Parathyroid adenoma (tissue), 2 donors: Measurements from ENCODE around the gene SNAPC1.

Source experiments
- H2AFZ ChIP-seq: fragments of 300-600 bp; sonication (generic); one replicate; pipeline ENCODE4 v1.7.0; 2017; ENCODE audit warnings: antibody characterized with exemption, mild to moderate bottlenecking
- H3K27ac ChIP-seq: fragments of 300-600 bp; sonication (generic); one replicate; pipeline ENCODE4 v1.7.0; 2017
- H3K27me3 ChIP-seq: fragments of 300-600 bp; sonication (generic); one replicate; pipeline ENCODE4 v1.7.0; 2017; ENCODE audit warnings: low read length; ENCODE audit not compliant: control insufficient read depth, insufficient read depth
- H3K36me3 ChIP-seq: fragments of 300-600 bp; sonication (generic); one replicate; pipeline ENCODE4 v1.7.0; 2017; ENCODE audit warnings: low read length; ENCODE audit not compliant: control insufficient read depth, insufficient read depth
- H3K4me1 ChIP-seq: fragments of 300-600 bp; sonication (generic); one replicate; pipeline ENCODE4 v1.7.0; 2017; ENCODE audit warnings: control low read depth
- H3K4me2 ChIP-seq: fragments of 300-600 bp; sonication (generic); one replicate; pipeline ENCODE4 v1.7.0; 2017; ENCODE audit warnings: low read length
- H3K4me3 ChIP-seq: fragments of 300-600 bp; sonication (generic); one replicate; pipeline ENCODE4 v1.7.0; 2017; ENCODE audit warnings: low read depth, low read length
- H3K79me2 ChIP-seq: fragments of 300-600 bp; sonication (generic); one replicate; pipeline ENCODE4 v1.7.0; 2017; ENCODE audit warnings: control low read depth
- H3K9ac ChIP-seq: fragments of 300-600 bp; sonication (generic); one replicate; pipeline ENCODE4 v1.7.0; 2017; ENCODE audit warnings: mild to moderate bottlenecking
- H3K9me3 ChIP-seq: fragments of 300-600 bp; sonication (generic); one replicate; pipeline ENCODE4 v1.7.0; 2017; ENCODE audit warnings: low read length; ENCODE audit not compliant: control insufficient read depth
- CTCF ChIP-seq: fragments of 300-600 bp; sonication (generic); IDR thresholded peaks from one replicate; pipeline ENCODE4 v1.7.0; 2017; ENCODE audit warnings: antibody characterized with exemption, mild to moderate bottlenecking
- donor health status: primary hyperparathyroidism.

Gene SNAPC1

DNA sequence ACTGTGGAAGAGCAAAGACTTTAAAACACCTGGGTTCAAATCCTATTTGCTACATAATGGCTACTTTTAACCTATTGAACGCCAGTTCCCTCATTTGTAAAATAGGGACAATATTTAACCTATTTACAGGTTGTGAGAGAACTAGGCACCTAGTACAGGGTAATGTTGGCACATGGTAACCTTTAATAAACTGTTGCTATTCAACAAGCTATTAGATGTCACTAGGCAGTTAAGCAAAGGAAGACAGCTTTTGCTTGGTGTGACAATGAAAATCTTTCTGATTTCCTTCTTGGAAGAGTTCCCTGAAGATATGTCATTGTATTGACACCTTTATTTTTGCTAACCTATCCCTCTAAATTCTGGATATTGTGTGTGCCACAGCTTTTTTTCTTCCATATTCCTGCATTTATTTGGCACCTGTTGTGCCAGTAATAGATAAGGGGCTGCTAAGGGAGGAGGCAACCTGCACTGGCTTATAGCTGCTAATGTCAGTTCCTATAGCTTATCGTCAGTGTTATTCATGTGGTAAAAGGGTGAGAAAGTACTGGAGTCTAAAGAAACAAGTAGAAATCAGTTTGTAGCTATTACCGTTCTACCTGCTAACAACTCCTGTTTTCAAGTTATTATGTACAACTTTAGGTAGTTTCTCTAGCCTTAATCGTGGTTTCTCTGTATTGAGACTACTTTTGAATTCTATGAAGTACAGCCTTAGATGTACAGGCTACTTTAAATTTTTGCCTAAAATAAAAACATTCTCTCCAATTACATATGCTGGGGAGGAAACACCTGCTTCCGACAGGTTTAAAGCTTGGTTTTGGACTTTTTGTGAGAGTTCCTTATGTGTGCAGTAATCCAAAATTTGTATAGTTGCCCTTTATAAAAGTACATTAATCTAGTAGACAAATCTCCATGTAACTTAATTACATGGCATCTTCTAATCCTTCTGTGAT is 42.6 kb upstream of the SNAPC1 start:
- no peaks in the 10 kb centered on the region for H3K9me3 ChIP-seq
- H3K27ac ChIP-seq = no peak overlapping the region
- no peak overlapping the region for H3K9ac ChIP-seq
- H3K4me2 ChIP-seq = no peak overlapping the region
- no peak overlapping the region for H2AFZ ChIP-seq
- no peak overlapping the region for H3K4me3 ChIP-seq
- H3K79me2 ChIP-seq = peaks cover 16% of the 10 kb centered on the region
- peaks cover 10% of the 10 kb centered on the region for H3K4me1 ChIP-seq
- no peak for TF ChIP-seq CTCF
- H3K36me3 ChIP-seq = no peaks in the 10 kb centered on the region
- no peaks in the 10 kb centered on the region for H3K27me3 ChIP-seq

GRCh38 chr14:61720294-61720661 is 41.9 kb upstream of the SNAPC1 start:
- Histone ChIP-seq H3K4me3 (no peak overlapping the region), H3K9ac (no peak overlapping the region), H3K79me2 (peaks cover 9% of the 10 kb centered on the region), H3K4me2 (no peak overlapping the region), H2AFZ (no peak overlapping the region), H3K4me1 (peaks cover 10% of the 10 kb centered on the region), H3K9me3 (no peaks in the 10 kb centered on the region), H3K36me3 (no peaks in the 10 kb centered on the region), H3K27ac (no peak overlapping the region), H3K27me3 (no peaks in the 10 kb centered on the region)
- no peak for TF ChIP-seq CTCF

DNA sequence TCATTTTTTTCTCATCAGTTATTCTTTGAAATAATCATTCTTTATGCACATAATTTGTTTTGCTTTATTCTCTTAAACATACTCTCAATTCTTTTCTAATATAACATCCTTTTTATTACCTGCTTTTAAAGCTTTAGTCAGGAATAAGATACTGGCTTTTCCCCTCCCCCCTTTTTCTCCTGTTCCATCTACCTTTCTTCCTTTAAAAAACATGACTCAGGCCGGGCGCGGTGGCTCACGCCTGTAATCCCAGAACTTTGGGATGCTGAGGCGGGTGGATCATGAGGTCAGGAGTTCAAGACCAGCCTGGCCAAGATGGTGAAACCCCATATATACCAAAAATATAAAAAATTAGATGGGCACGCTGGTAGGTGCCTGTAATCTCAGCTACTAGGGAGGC is 41.5 kb upstream of the SNAPC1 start:
- Histone ChIP-seq H3K36me3 (no peaks in the 10 kb centered on the region), H3K4me2 (no peak overlapping the region), H3K4me1 (peaks cover 10% of the 10 kb centered on the region), H3K27ac (no peak overlapping the region), H3K79me2 (peaks cover 7% of the 10 kb centered on the region), H3K4me3 (no peak overlapping the region), H3K9ac (no peak overlapping the region), H3K9me3 (no peaks in the 10 kb centered on the region), H2AFZ (no peak overlapping the region), H3K27me3 (no peaks in the 10 kb centered on the region)
- TF ChIP-seq CTCF = no peak

DNA sequence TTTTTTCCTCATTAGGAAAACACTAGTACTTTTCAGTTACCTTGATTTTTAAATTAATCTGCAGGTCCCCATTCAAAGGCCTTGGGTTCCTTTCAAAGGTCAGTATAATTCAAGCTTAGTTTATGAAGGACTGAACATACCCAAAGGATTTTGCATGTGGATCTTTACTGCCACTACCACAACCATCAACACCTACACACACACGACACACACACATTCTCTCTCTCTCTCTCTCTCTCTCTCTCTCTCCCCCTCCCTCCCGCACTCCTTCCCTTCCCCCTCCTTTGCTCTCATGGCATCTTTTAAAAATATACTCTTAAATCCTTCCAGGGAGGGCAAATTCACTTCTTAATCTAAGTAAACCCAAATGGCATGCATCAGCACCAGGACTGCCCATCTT is 38.1 kb upstream of the SNAPC1 start:
- Histone ChIP-seq H3K36me3 (no peaks in the 10 kb centered on the region), H3K27me3 (no peaks in the 10 kb centered on the region), H3K4me1 (peaks cover under 1% of the 10 kb centered on the region), H3K4me3 (no peak overlapping the region), H3K4me2 (no peak overlapping the region), H3K9me3 (no peaks in the 10 kb centered on the region), H3K9ac (no peak overlapping the region), H2AFZ (no peak overlapping the region), H3K79me2 (no peaks in the 10 kb centered on the region), H3K27ac (no peak overlapping the region)
- TF ChIP-seq CTCF = no peak
